GM12878 (cell line): ENCODE results near the gene SPRY1. TPM values are rescaled to one million over a fixed set of nuclear protein-coding genes. Genes with fewer than 3 reads are reported as not detected.

Experiments used
- ATAC-seq: fragments of 200-7000 bp; cut with Tn5 transposase; 3 replicates; pipeline ENCODE4 v1.9.1; 2020; ENCODE audit warnings: mild to moderate bottlenecking, moderate library complexity
- BruUV-seq: library from RNA; stranded (reverse); fragments of 400-500 nt; replicated peaks from 2 replicates; lab custom pipeline; 2021; lab: Mats Ljungman, UMichigan
- CTCF ChIA-PET: fragments of 300-600 bp; sonication (Branson Sonifier 250); formaldehyde crosslinking; extraction: SDS; loops from one replicate; lab custom pipeline; 2021; ENCODE audit warnings: inconsistent platforms; lab: Yijun Ruan, JAX
- POLR2A ChIA-PET: fragments of 350-600 bp; formaldehyde crosslinking; extraction: SDS; loops from one replicate; lab custom pipeline; 2021; ENCODE audit warnings: inconsistent platforms; lab: Charles Lee
- RAD21 ChIA-PET: fragments of 300-600 bp; sonication (Branson Sonifier 250); formaldehyde crosslinking; loops from one replicate; lab custom pipeline; 2023; ENCODE audit warnings: antibody characterized with exemption; ENCODE audit not compliant: unreplicated experiment; lab: Charles Lee
- SMC1A ChIA-PET: fragments of 300-600 bp; sonication (Branson Sonifier 250); formaldehyde crosslinking; loops from one replicate; lab custom pipeline; 2023; ENCODE audit not compliant: unreplicated experiment, uncharacterized antibody; lab: Charles Lee
- DNase-seq: peaks from one replicate; pipeline ENCODE4 v3.0.0-alpha.2; 2011; ENCODE audit warnings: low read depth, low spot score
- FAIRE-seq: peaks from 3 replicates; lab custom pipeline; 2011; peaks lifted over from hg19 to GRCh38; lab: Jason Lieb, UNC
- H2AFZ ChIP-seq: 2 replicates; pipeline ENCODE4 v1.6.0; 2011; ENCODE audit warnings: low read depth, low read length, control low read depth; ENCODE audit not compliant: control insufficient read depth
- H3K27ac ChIP-seq: 2 replicates; pipeline ENCODE4 v1.5.1; 2011; ENCODE audit warnings: control low read depth; ENCODE audit not compliant: control insufficient read depth, insufficient read depth
- H3K27me3 ChIP-seq, 2 experiments: replicated peaks in 1 of 2; 2 replicates each; pipeline versions ENCODE4 v1.6.0 to v1.6.1; 2011; ENCODE audit warnings: low read length in 1 of 2; ENCODE audit not compliant: control insufficient read depth in 2 of 2, insufficient read depth in 2 of 2
- H3K36me3 ChIP-seq, 2 experiments: 2 replicates each; pipeline ENCODE4 v1.5.1; 2011; ENCODE audit warnings: low read length in 1 of 2; ENCODE audit not compliant: control insufficient read depth in 2 of 2, insufficient read depth in 2 of 2
- H3K4me1 ChIP-seq: 2 replicates; pipeline ENCODE4 v1.6.1; 2011; ENCODE audit warnings: mild to moderate bottlenecking, low read length, moderate library complexity, mixed read lengths; ENCODE audit not compliant: control insufficient read depth, insufficient read depth
- H3K4me2 ChIP-seq: 2 replicates; pipeline ENCODE4 v1.6.0; 2011; ENCODE audit warnings: control low read depth; ENCODE audit not compliant: control insufficient read depth, insufficient read depth
- H3K4me3 ChIP-seq: fragments of 200-600 bp; sonication (generic); 2 replicates; pipeline ENCODE4 v1.5.1; 2016
- H3K79me2 ChIP-seq: 2 replicates; pipeline ENCODE4 v1.6.0; 2011; ENCODE audit warnings: low read length; ENCODE audit not compliant: control insufficient read depth, insufficient read depth
- H3K9ac ChIP-seq: 2 replicates; pipeline ENCODE4 v1.8.0; 2011; ENCODE audit warnings: low read length, control low read depth, mixed read lengths; ENCODE audit not compliant: control insufficient read depth, insufficient read depth
- H3K9me3 ChIP-seq: replicated peaks from 3 replicates; pipeline ENCODE4 v1.5.1; 2011; ENCODE audit warnings: mild to moderate bottlenecking, low read length; ENCODE audit not compliant: control insufficient read depth, insufficient read depth
- H4K20me1 ChIP-seq: 2 replicates; pipeline ENCODE4 v1.6.0; 2011; ENCODE audit not compliant: control insufficient read depth, insufficient read depth
- ATF7 ChIP-seq: fragments of 450-650 bp; IDR thresholded peaks from 2 replicates; pipeline ENCODE4 v1.6.1; 2016; ENCODE audit warnings: low read depth, mild to moderate bottlenecking
- BHLHE40 ChIP-seq, 2 experiments: fragments of 450-650 bp in 1 of 2; IDR thresholded peaks; 2 replicates each; pipeline ENCODE4 v1.6.1; 2011 to 2017; ENCODE audit warnings: low read depth in 2 of 2, borderline replicate concordance in 1 of 2, improper control_type of control experiment in 1 of 2, low read length in 1 of 2, mild to moderate bottlenecking in 1 of 2
- HCFC1 ChIP-seq: fragments of 150-350 bp; IDR thresholded peaks from 2 replicates; pipeline ENCODE4 v1.6.1; 2014; ENCODE audit warnings: low read length
- KDM1A ChIP-seq: fragments of 200-600 bp; sonication (generic); IDR thresholded peaks from 2 replicates; pipeline ENCODE4 v1.6.1; 2016; ENCODE audit warnings: borderline replicate concordance
- MXI1 ChIP-seq: fragments of 150-350 bp; IDR thresholded peaks from 2 replicates; pipeline ENCODE4 v1.6.1; 2011; ENCODE audit warnings: low read depth, mild to moderate bottlenecking, inconsistent platforms, low read length, improper control_type of control experiment
- NFIC ChIP-seq: IDR thresholded peaks from 2 replicates; pipeline ENCODE4 v1.6.1; 2012; ENCODE audit warnings: low read depth, mild to moderate bottlenecking, inconsistent platforms, low read length, moderate library complexity
- NRF1 ChIP-seq: conservative IDR thresholded peaks from 2 replicates; pipeline ENCODE4 v1.6.1; 2011; ENCODE audit warnings: mild to moderate bottlenecking, low read depth, low read length, improper control_type of control experiment
- RBBP5 ChIP-seq: fragments of 200-600 bp; sonication (generic); conservative IDR thresholded peaks from 2 replicates; pipeline ENCODE4 v1.6.1; 2016
- RFX5 ChIP-seq: IDR thresholded peaks from 2 replicates; pipeline ENCODE4 v1.6.1; 2011; ENCODE audit warnings: low read depth, low read length, improper control_type of control experiment
- SIN3A ChIP-seq: IDR thresholded peaks from 2 replicates; pipeline ENCODE4 v1.6.1; 2012; ENCODE audit warnings: low read depth, low read length, improper control_type of control experiment
- SIX5 ChIP-seq: IDR thresholded peaks from 2 replicates; pipeline ENCODE4 v1.6.1; 2011; ENCODE audit warnings: mild to moderate bottlenecking, low read depth, low read length, moderate library complexity; ENCODE audit not compliant: severe bottlenecking
- TCF12 ChIP-seq: IDR thresholded peaks from 2 replicates; pipeline ENCODE4 v1.6.1; 2011; ENCODE audit warnings: low read depth, mild to moderate bottlenecking, low read length
- TCF3 ChIP-seq: IDR thresholded peaks from 2 replicates; pipeline ENCODE4 v1.6.1; 2012; ENCODE audit warnings: low read depth, mild to moderate bottlenecking, low read length, borderline replicate concordance; ENCODE audit not compliant: insufficient read depth
- ZNF217 ChIP-seq: fragments of 450-650 bp; IDR thresholded peaks from 2 replicates; pipeline ENCODE4 v1.6.1; 2017; ENCODE audit warnings: antibody characterized with exemption, mild to moderate bottlenecking
- ZSCAN29 ChIP-seq: fragments of 450-650 bp; IDR thresholded peaks from 2 replicates; pipeline ENCODE4 v1.6.1; 2017; ENCODE audit warnings: mild to moderate bottlenecking, moderate library complexity
- WGBS: methylation state at CpG from one replicate; pipeline ENCODE4 v1.1.6; 2016; ENCODE audit warnings: low lambda C conversion rate; ENCODE audit not compliant: insufficient replicate concordance, insufficient coverage; ENCODE audit errors: missing lambda C conversion rate; 5-methylcytosine and 5-hydroxymethylcytosine counted together
- in situ Hi-C: fragments of 300-500 bp; cut with MboI; formaldehyde crosslinking; loops from 9 replicates; pipeline ENCODE4 v1.14.3; 2018; ENCODE audit warnings: mixed read lengths
- intact Hi-C: fragments of 100-400 bp; cut with micrococcal nuclease; formaldehyde crosslinking; loops from one replicate; pipeline ENCODE4 v1.14.2; 2022; ENCODE audit not compliant: unreplicated experiment
- polyA plus RNA-seq, 11 experiments: library from polyadenylated mRNA; depleted of rRNA in 4 of 11; unstranded in 6 of 11; stranded (reverse) in 5 of 11; fragments of >200 nt; fragmentation: Nextera tagmentation in 4 of 11; fragmentation: Illumina TruSeq in 1 of 11; extraction: Ambion mirVana in 4 of 11; extraction: Trizol in 1 of 11; gene quantifications; 1 replicate in 1 of 11; 2 replicates in 10 of 11; pipeline versions ENCODE4 v1.2.1 to v1.2.3, GENCODE V29; 2011 to 2016; ENCODE audit warnings: inconsistent platforms in 2 of 11, missing spikeins in 2 of 11, low read depth in 1 of 11
- total RNA-seq, 4 experiments: library from RNA; depleted of rRNA in 3 of 4; stranded (reverse); fragments of >200 nt in 3 of 4; fragmentation: Illumina TruSeq in 1 of 4; extraction: Trizol in 1 of 4; gene quantifications; 2 replicates each; pipeline versions ENCODE4 v1.2.1 to v1.2.3, GENCODE V29; 2013 to 2021
- TF ChIP-seq, protein P1 (sequence below): IDR thresholded peaks from 2 replicates; pipeline ENCODE4 v1.6.1; 2012; ENCODE audit warnings: mild to moderate bottlenecking, low read depth, low read length
- TF ChIP-seq, protein P2 (sequence below): IDR thresholded peaks from 2 replicates; pipeline ENCODE4 v1.6.1; 2012; ENCODE audit warnings: low read depth, low read length, improper control_type of control experiment
- TF ChIP-seq, protein P3 (sequence below): fragments of 450-650 bp; IDR thresholded peaks from 2 replicates; pipeline ENCODE4 v1.6.1; 2017; ENCODE audit warnings: mild to moderate bottlenecking, moderate library complexity

SPRY1 gene
- total and polyA plus RNA-seq, 10 of the 15 experiments (the other 5 are each of a cell fraction or from before 2014, with no cell fraction given) = 0.05 to 5.7 (median 0.23) TPM; not detected in 2

DNA sequence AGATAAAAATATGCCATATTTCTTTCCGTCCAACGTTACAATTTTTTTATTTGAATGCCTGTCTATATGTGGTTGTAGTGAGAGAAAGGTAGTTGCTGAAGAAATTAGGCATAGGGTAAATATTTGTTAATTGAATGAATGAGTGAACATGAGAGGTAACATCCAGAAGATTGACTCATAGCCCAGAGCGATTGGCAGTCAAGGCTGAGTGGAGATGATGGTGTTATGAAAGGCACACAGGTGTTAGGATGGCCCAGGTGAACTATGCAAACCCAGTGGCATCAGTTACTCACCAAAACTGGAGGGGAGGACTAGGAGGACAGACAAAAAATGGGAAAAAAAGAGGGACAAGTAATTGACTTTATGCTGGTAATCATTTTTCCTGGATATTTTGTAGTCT lies 31.7 kb upstream of the SPRY1 start:
- TF ChIP-seq KDM1A (no peak), HCFC1 (no peak), TCF3 (no peak), ZSCAN29 (no peak), ATF7 (no peak), SIX5 (no peak), SIN3A (no peak), BHLHE40 (IDR thresholded peaks at IDR 0.05; ENCODE audit: borderline replicate concordance in 1 of 2, low read depth in 2 of 2, low read length in 1 of 2) (no peak), NFIC (no peak), MXI1 (no peak), NRF1 (no peak), TCF12 (no peak), RBBP5 (no peak), ZNF217 (no peak), RFX5 (no peak)
- TF ChIP-seq, protein P1, sequence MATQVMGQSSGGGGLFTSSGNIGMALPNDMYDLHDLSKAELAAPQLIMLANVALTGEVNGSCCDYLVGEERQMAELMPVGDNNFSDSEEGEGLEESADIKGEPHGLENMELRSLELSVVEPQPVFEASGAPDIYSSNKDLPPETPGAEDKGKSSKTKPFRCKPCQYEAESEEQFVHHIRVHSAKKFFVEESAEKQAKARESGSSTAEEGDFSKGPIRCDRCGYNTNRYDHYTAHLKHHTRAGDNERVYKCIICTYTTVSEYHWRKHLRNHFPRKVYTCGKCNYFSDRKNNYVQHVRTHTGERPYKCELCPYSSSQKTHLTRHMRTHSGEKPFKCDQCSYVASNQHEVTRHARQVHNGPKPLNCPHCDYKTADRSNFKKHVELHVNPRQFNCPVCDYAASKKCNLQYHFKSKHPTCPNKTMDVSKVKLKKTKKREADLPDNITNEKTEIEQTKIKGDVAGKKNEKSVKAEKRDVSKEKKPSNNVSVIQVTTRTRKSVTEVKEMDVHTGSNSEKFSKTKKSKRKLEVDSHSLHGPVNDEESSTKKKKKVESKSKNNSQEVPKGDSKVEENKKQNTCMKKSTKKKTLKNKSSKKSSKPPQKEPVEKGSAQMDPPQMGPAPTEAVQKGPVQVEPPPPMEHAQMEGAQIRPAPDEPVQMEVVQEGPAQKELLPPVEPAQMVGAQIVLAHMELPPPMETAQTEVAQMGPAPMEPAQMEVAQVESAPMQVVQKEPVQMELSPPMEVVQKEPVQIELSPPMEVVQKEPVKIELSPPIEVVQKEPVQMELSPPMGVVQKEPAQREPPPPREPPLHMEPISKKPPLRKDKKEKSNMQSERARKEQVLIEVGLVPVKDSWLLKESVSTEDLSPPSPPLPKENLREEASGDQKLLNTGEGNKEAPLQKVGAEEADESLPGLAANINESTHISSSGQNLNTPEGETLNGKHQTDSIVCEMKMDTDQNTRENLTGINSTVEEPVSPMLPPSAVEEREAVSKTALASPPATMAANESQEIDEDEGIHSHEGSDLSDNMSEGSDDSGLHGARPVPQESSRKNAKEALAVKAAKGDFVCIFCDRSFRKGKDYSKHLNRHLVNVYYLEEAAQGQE = no peak
- TF ChIP-seq, protein P2, sequence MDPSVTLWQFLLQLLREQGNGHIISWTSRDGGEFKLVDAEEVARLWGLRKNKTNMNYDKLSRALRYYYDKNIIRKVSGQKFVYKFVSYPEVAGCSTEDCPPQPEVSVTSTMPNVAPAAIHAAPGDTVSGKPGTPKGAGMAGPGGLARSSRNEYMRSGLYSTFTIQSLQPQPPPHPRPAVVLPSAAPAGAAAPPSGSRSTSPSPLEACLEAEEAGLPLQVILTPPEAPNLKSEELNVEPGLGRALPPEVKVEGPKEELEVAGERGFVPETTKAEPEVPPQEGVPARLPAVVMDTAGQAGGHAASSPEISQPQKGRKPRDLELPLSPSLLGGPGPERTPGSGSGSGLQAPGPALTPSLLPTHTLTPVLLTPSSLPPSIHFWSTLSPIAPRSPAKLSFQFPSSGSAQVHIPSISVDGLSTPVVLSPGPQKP = no peak
- TF ChIP-seq, protein P3, sequence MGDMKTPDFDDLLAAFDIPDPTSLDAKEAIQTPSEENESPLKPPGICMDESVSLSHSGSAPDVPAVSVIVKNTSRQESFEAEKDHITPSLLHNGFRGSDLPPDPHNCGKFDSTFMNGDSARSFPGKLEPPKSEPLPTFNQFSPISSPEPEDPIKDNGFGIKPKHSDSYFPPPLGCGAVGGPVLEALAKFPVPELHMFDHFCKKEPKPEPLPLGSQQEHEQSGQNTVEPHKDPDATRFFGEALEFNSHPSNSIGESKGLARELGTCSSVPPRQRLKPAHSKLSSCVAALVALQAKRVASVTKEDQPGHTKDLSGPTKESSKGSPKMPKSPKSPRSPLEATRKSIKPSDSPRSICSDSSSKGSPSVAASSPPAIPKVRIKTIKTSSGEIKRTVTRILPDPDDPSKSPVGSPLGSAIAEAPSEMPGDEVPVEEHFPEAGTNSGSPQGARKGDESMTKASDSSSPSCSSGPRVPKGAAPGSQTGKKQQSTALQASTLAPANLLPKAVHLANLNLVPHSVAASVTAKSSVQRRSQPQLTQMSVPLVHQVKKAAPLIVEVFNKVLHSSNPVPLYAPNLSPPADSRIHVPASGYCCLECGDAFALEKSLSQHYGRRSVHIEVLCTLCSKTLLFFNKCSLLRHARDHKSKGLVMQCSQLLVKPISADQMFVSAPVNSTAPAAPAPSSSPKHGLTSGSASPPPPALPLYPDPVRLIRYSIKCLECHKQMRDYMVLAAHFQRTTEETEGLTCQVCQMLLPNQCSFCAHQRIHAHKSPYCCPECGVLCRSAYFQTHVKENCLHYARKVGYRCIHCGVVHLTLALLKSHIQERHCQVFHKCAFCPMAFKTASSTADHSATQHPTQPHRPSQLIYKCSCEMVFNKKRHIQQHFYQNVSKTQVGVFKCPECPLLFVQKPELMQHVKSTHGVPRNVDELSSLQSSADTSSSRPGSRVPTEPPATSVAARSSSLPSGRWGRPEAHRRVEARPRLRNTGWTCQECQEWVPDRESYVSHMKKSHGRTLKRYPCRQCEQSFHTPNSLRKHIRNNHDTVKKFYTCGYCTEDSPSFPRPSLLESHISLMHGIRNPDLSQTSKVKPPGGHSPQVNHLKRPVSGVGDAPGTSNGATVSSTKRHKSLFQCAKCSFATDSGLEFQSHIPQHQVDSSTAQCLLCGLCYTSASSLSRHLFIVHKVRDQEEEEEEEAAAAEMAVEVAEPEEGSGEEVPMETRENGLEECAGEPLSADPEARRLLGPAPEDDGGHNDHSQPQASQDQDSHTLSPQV = no peak
- RAD21 ChIA-PET = no interaction called here
- H4K20me1 ChIP-seq = no peaks in the 10 kb centered on the region
- H3K4me2 ChIP-seq = no peak overlapping the region
- H3K4me3 ChIP-seq = no peak overlapping the region
- SMC1A ChIA-PET = no interaction called here
- 44% methylated on average over 3 of the region's 3 CpGs for WGBS
- H2AFZ ChIP-seq = no peak overlapping the region
- FAIRE-seq (no peak), ATAC-seq (no peak), DNase-seq (no peak)
- no peaks in the 10 kb centered on the region for H3K36me3 ChIP-seq
- H3K9ac ChIP-seq = no peak overlapping the region
- in situ Hi-C loops (no loop called here), intact Hi-C loops (no loop called here)
- H3K9me3 ChIP-seq = no peaks in the 10 kb centered on the region
- no peak overlapping the region for H3K27ac ChIP-seq
- H3K4me1 ChIP-seq = peaks cover 5% of the 10 kb centered on the region
- no peaks in the 10 kb centered on the region for H3K27me3 ChIP-seq
- CTCF ChIA-PET = no interaction called here
- no TSS peak for BruUV-seq
- H3K79me2 ChIP-seq = no peaks in the 10 kb centered on the region
- POLR2A ChIA-PET = no interaction called here
